ENCODE results near the gene SIVA1.
"Not testable (repeated sequence)": the region's sequence is repeated elsewhere in the genome, so short reads cannot be mapped to it uniquely, and the experiment has no call there.

GRCh38 chr14:104750753-104751057 lies 2.2 kb upstream of the SIVA1 start:
- not testable (repeated sequence) for TF ChIP-seq POLR2A (IDR thresholded peaks at IDR 0.05); CTCF (IDR thresholded peaks at IDR 0.05); POLR2AphosphoS5 (IDR thresholded peaks at IDR 0.05); EP300 (IDR thresholded peaks at IDR 0.05; ENCODE audit: low read depth)

Measured in transverse colon (tissue), 4 donors.